GM19372 (cell line): ENCODE data around the gene DGKE.

ENCODE experiments used
- ATAC-seq: cut with Tn5 transposase; IDR thresholded peaks from one replicate; pipeline ENCODE4 v1.9.1; 2021; ENCODE audit warnings: mild to moderate bottlenecking, low read depth, moderate library complexity; ENCODE audit not compliant: unreplicated experiment

The DGKE gene

GRCh38 chr17:56887552-56888467 lies 53.9 kb downstream of the DGKE start:
- no peak for ATAC-seq

- no peak for ATAC-seq
These were observed 56.4 kb downstream of the DGKE start for GRCh38 chr17:56890390-56890789.

- ATAC-seq = no peak
These were observed 57.1 kb downstream of the DGKE start for GRCh38 chr17:56890906-56891674.

GRCh38 chr17:56891751-56892150 lies 57.8 kb downstream of the DGKE start:
- ATAC-seq = no peak

- no peak for ATAC-seq
These were observed 58.4 kb downstream of the DGKE start for GRCh38 chr17:56892333-56892732.

GRCh38 chr17:56893503-56893902 lies 59.6 kb downstream of the DGKE start:
- no peak for ATAC-seq

- ATAC-seq = no peak
These were observed 61.0 kb downstream of the DGKE start for GRCh38 chr17:56894859-56895455.

- ATAC-seq = no peak
These were observed 62.4 kb downstream of the DGKE start for GRCh38 chr17:56896217-56896967.

GRCh38 chr17:56896968-56897359 lies 63.0 kb downstream of the DGKE start:
- no peak for ATAC-seq

GRCh38 chr17:56897646-56898424 lies 63.9 kb downstream of the DGKE start:
- ATAC-seq = no peak

GRCh38 chr17:56898874-56899273 lies 64.9 kb downstream of the DGKE start:
- ATAC-seq = no peak

- ATAC-seq = no peak
These were observed 65.5 kb downstream of the DGKE start for GRCh38 chr17:56899403-56899802.

- no peak for ATAC-seq
These were observed 68.4 kb downstream of the DGKE start for GRCh38 chr17:56902348-56902747.

- ATAC-seq = no peak
These were observed 69.6 kb downstream of the DGKE start for GRCh38 chr17:56903560-56903959.

- peak; percentile 86 for ATAC-seq
These were observed 74.1 kb downstream of the DGKE start for GRCh38 chr17:56908001-56908542.

GRCh38 chr17:56909742-56910508 lies 76.0 kb downstream of the DGKE start:
- no peak for ATAC-seq

GRCh38 chr17:56910509-56911235 lies 76.7 kb downstream of the DGKE start:
- ATAC-seq = no peak
